ENCODE data around the gene WNK1.
"Not testable (repeated sequence)": the region's sequence is repeated elsewhere in the genome, so short reads cannot be mapped to it uniquely, and the experiment has no call there.

The WNK1 gene

DNA sequence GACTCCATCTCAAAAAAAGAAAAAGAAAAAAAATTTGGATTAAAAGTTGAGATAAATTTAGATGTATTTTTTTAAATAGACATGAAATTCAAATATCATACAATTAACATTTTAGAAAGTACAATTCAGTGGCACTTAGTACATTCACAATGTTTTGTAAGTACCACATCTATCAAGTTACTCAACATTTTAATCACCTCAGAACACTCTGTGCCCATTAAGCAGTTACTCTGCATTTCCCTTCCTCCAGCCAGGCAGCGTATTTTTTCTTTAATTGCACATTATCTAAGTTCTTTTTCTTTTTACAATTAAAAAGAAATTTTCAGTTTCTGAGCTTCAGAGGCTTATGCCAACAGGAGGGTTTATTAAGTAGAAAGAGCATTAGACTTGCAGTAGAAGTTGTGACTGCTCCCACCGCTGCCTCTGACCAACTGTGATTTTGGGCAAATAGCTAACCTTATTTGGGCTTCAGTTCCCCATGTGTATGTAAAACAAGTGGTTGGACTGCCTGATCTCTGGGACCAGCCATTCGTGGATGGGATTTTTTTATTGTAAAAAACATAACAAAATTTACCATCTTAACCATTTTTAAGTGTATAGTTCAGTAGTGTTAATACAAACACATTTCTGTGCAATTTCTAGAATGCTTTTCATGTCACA is 65.7 kb downstream of the WNK1 start:
- no peak for DNase-seq (ENCODE audit: low spot score)

DNA sequence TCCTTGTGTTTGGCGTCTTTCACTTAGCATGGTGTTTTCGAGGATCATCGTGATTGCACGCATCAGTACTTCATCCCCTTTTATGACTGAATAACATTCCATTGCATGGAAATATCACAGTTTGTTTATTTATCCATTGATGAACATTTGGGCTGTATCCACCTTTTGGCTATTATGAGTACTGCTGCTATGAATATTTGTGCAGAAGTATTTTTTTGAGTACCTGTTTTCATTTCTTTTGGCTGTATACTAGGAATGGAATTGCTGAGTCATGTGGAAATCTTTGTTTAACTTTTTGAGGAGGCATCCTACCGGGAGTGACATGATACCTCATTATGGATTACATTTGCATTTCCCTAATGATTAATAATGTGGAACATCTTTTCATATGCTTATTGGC is 66.4 kb downstream of the WNK1 start:
- no peak for DNase-seq (ENCODE audit: low spot score)

DNA sequence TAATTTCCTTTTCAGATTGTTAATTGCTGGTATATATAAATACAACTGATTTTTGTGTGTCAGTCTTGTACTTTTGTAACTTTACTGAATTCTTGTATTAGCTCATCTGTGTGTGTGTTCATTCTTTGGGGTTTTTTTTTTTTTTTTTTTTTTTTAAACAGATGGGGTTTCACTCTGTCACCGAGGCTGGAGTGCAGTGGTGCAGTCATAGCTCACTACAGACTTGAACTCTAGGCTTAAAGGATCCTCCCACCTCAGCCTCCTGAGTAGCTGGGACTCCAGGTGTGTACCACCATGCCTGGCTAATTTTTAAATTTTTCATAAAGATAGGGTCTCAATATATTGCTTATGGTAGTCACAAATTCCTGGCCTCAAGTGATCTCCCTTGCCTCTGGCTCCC is 68.0 kb downstream of the WNK1 start:
- DNase-seq (ENCODE audit: low spot score) = no peak

DNA sequence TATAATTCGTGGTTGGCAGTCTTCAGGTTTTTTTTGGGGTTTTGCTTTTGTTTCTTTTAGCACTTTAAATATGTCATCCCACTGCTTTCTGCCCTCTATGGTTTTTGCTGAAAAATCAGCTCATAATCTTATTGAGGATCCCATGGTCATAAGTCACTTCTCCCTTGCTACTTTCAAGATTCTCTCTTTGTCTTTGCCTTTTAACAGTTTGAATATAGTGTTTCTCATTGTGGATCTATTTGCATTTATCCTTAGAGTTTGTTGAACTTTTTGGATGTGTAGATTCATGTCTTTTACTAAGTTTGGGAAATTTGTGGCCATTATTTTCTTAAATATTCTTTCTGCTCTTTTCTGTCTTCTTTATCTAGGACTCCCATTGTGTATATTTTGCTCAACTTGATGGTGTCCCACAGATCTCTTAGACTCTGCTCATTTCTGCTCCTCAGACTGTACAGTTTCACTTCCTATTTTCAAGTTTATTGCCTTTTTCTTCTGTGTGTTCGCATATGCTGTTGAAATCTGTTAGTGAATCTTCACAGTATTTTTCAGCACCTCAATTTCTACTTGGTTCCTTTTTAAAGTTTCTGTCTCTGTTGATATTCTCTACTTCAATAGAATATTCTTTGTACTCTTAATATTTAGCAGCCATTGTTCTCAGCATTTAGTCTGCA is 70.8 kb downstream of the WNK1 start:
- no peak for DNase-seq (ENCODE audit: low spot score)

DNA sequence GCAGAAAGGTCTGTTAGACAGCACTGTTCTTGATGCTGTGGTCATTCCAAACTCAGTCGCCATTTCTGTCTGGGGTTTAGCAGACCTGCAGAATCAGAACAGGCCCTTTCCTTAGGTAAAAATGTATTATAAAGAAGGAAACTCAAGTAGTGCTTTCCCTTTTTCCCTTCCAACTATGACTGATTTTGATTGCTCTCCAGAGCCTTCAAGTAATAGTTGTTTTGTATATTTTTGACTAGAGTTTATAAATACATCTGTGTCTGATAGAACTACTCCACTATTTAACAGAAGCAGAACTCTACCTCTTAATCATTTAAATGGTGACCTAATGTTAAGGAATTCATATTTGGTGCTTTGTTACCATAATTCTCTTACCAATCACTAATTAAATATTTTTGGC is 74.0 kb downstream of the WNK1 start:
- no peak for DNase-seq (ENCODE audit: low spot score)

DNA sequence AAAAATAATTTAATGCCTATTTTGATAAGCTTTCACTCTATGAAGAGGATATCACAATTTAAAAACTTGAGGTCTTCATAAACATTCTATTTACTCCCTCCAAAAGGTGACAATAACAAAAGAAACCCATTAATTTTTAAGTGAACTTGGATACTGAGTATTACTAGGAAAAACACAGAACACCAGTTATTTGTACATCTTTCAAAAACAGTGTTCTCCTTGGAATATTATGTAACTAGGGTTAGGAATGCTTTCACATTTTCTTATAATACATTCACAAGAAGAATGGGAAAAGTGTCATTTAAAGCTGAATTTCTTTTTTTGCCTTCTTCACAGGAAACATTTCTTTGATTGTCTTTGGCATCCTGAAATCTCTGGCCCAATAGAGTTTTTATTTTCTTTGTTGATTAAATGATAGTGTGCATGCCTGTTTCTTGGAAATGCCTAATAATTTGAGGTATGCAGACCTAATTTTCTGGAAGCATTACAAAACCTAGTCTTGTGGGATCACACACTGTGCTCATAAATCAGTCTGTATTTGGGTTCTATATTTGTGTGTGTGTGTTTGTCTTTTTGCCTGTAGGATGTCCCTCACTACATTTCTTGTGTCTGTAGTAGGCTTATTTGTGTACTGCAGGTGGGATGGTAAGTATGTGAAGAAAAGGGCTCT is 76.5 kb downstream of the WNK1 start:
- no peak for DNase-seq (ENCODE audit: low spot score)

DNA sequence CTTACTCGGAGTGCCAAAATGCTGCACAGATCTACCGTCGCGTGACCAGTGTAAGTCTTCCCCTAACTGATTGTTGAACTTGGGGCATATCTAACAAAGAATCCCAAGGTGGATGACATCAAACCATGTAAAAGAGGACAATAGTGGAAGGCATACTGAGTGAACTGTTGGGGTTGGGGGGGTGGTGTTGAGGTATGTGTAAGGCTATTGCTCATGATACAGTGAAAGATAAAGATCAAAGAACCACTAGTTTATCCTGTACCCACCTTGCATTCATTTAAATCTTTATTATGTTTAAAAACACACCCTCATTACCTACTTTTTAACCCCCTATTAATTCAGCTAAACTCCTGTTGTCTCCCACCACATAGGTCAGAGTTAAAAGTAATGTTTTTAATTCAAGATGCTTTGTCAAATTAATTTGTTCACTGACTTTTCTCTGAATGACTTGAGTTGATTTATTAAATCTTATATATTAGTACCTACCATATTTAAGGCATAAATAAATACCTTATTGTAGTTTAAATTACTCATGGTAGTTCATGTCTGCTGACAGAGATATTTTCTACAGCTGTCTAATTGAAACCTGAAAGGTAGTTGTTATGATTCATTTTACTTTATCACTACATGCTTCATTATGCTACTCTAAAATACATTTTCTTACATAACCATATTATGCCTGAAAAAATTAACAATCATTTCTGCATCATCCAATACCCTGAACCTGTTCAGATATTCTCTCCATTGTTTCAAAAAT is 77.9 kb downstream of the WNK1 start:
- no peak for DNase-seq (ENCODE audit: low spot score)

DNA sequence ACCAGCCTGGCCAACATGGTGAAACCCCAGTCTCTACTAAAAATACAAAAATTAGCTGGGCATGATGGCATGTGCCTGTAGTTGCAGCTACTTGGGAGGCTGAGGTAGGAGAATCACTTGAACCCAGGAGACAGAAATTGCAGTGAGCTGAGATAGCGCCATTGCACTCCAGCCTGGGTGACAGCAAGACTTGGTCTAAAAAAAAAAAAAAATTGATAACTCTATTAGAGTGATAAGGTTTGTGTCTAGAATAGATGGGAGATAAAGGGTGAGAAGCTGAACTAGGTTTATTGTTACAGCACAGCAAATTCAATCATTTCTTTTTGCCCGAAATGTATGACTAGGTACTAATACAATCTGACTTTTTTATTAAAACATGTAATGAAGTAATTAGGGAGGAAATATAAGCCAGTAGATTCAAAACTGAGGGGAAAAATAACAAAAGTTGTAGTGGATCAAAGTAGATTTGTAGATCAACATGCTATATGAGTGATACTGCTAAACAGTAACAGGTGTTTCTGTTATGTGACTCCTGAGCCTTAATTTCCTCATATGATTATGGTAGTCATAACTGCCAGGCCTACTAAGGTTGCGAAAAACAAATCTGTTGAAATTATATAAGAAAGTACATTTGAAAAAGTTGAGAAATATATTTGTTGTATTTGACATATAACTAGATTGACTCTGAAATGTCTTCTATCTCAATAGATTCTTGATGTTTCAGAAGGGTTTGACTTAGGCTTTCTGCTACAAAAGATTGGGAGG is 83.6 kb downstream of the WNK1 start:
- no peak for DNase-seq (ENCODE audit: low spot score)

DNA sequence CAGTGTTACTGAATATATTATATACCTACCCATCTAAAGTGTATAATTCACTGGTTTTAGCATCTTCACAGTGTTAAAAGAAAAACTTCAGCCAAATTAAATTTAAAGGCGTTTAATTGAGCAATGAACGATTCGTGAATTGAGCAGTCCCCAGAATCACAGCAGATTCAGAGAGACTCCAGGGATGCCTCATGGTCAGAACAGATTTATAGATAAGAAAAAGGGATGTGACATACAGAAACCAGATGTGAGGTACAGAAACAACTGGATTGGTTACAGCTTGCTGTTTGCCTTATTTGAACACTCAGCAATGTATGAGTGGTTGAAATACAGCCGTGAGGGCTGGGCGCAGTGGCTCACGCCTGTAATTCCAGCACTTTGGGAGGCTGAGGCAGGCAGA is 84.6 kb downstream of the WNK1 start:
- DNase-seq (ENCODE audit: low spot score) = no peak

DNA sequence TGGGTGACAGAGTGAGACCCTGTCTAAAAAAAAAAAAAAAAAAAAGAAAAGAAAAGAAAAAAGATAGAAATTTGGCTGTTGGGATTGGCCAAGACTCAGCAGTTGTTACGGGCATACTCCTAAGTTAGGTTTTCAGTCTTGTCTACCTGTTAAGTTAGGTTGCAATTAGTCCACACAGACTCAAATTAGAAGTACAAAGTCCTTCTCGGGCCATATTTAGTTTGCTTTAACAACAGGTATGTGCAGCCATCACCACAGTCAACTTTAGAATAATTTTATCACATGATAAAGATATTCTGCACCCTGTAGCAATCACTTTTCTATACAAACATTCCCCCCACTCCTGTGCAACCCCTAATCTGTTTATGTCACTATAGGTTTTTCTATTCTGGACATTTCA is 85.2 kb downstream of the WNK1 start:
- no peak for DNase-seq (ENCODE audit: low spot score)

DNA sequence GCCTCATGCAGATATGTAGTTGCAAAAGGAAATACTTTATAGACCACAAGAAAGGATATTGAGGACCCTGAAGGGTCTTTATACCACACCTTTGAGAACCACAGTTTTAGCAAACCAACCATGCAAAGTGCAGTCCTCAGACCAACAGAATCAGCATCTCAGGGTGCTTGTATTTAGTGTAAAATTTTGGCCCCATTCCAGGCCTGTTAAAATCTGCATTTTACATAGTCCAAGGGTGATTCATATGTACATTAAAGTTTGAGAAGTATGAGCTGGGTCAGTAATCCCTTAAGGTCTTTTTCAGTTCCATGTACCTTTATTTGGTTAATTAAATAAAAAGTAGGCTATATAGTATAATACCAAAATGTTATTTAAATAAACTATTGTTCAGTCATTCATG is 91.2 kb downstream of the WNK1 start:
- DNase-seq (ENCODE audit: low spot score) = no peak

DNA sequence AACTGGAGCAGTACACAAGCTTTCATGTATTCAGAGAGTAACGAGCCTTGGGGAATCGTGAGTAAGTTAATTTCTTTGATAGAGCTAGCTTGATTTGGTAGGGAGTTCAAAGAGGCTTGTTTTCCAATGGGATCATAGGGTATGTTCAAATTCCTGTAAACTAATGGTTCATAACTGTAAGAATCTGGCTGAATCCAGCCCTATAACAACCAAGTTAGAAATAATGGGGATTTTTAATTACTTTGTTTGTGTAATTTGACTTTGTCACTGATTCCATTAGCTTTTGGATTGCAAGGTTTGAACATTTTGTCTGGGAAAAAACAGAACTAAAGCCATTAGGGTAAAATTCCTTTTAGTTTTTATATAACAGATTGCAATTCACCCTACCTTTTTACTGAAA is 94.0 kb downstream of the WNK1 start:
- DNase-seq (ENCODE audit: low spot score) = no peak

DNA sequence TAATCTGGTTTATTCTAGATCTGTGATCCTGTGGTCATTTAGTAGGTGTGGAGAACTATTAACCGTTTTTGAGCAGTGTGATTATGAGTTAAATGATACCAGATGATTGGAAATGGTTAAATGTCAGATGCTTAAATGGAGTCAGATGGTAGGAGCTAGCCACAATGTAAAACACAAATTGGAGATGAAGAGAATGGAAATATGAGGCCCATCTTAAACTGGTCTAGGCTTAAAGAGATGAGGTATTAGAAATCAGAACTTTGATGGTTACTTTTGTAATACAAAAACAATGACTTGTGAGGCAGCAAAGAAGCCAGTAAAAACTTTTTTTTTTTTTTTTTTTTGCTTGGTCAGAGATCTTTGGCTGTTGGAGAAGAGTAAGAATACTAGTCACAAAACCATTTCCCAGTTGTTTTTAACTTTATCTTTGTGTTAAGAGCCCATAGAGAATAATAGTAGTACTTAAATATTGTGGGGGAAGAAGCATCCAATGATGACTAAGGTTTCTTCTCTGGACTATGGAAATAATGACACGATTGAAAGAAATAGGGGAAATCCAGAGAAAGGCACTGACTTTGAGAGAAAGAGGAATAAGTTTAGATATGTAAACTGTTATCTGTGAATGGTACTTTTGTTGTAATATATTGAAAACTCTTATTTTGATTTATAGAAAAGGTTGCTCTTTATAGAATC is 95.9 kb downstream of the WNK1 start:
- DNase-seq (ENCODE audit: low spot score) = no peak

DNA sequence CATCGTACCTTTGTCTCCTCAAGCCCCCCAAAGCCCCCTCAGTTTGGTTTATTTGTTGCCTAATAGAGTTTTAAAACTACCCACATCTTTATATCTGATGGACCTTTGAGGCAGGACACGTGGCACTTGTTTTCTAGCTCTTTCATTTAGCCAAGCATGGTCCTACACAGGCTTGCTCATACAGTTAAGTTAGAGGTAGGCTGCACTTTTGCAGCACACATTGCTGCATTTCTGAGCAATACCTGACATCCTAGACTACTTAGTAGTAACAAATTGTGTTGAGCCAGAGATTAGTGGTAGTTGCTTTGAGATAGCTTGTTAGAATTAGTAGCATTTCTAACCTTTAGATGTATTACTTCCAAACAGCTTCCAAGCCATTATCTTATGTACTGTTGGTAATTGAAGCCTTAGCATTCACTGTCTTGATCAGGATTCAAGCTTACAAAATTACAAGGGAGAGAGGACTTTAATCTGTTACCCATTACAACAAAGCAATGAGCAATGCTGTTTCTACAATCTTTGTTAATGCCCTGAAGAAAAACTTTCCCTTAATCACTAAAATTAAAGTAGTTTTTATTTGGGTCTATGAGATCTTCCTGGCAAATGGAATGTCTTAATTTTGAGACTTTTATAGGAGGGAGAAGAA is 96.6 kb downstream of the WNK1 start:
- DNase-seq (ENCODE audit: low spot score) = no peak

DNA sequence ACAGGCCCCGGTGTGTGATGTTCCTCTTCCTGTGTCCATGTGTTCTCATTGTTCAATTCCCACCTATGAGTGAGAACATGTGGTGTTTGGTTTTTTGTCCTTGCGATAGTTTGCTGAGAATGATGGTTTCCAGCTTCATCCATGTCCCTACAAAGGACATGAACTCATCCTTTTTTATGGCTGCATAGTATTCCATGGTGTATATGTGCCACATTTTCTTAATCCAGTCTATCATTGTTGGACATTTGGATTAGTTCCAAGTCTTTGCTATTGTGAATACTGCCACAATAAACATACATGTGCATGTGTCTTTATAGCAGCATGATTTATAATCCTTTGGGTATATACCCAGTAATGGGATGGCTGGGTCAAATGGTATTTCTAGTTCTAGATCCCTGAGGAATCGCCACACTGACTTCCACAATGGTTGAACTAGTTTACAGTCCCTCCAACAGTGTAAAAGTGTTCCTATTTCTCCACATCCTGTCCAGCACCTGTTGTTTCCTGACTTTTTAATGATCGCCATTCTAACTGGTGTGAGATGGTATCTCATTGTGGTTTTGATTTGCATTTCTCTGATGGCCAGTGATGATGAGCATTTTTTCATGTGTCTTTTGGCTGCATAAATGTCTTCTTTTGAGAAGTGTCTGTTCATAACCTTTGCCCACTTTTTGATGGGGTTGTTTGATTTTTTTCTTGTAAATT is 97.5 kb downstream of the WNK1 start:
- DNase-seq (ENCODE audit: low spot score) = not testable (repeated sequence)

DNA sequence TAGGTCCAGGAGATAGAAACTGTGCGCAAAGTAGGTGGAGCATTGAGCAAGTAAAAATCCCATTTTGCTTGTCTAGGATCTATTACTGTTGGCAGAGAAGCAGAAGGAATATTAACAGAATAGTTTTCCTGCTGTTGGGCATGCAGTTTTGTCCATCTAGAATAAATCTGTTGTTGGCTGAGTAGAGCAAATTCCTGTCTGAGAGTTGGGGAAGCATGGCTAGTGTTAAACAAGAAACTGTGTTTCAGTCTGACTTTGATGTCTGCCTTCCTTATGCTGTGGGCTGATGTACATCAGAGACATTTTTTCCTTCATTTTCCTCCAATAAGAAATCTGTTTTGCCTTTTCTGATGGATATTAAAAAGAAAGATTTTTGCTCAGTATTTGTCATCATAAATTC is 99.0 kb downstream of the WNK1 start:
- no peak for DNase-seq (ENCODE audit: low spot score)

DNA sequence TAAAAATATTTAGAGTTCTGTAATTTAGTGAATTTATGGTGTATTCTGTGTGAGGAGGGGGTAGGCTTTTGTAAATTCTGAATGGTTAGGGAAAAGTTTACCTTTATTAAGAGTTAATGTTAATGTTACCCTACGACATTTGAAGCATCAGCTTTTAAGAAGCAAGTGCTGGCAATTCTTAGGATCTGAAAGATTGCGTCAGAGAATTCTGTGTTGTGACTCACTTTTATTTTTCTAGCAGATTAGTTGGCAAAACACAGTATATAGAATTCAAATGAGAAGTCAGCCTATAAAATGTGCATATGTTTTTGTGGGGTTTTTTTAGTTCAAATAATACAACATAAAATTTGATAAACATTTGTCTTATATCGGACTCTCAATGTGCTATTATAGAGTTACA is 99.5 kb downstream of the WNK1 start:
- DNase-seq (ENCODE audit: low spot score) = no peak

DNA sequence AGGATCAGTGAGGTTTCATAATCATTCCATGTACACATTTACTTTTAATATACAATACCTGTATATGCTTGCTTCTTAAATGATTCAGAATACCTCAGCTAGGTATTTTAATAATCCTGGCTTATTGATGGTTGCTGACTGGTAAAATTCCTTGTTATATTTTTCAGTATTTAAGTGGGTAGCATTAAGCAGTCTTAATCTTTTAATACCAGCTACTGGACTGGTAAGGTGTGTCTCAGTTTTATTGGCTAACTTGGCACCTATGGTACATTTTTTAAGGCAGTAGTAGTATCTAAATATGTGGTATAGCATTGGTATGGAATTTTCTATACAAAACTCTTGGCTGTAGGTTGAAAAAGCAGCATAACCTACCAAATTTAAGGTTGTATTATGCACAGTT is 100.5 kb downstream of the WNK1 start:
- DNase-seq (ENCODE audit: low spot score) = no peak

DNA sequence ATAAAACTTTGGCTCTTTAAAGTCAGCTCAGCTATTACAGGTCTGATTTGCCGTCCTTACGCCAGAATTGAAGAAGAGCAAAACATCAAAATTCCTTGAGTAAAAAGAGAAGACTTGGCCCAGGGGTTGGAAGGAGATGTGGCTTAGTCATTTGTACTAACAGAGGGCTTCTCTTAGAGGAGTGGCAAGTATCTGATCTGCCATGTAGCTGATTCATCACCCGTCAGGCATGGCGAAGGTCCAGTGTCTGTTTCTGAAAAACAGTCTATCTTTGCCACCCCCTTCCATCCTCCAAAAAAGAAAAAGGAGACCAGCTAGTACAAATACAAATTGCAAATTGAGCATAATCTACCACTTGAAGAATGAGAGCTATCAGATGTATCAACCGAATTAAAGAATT is 105.2 kb downstream of the WNK1 start:
- no peak for DNase-seq (ENCODE audit: low spot score)

DNA sequence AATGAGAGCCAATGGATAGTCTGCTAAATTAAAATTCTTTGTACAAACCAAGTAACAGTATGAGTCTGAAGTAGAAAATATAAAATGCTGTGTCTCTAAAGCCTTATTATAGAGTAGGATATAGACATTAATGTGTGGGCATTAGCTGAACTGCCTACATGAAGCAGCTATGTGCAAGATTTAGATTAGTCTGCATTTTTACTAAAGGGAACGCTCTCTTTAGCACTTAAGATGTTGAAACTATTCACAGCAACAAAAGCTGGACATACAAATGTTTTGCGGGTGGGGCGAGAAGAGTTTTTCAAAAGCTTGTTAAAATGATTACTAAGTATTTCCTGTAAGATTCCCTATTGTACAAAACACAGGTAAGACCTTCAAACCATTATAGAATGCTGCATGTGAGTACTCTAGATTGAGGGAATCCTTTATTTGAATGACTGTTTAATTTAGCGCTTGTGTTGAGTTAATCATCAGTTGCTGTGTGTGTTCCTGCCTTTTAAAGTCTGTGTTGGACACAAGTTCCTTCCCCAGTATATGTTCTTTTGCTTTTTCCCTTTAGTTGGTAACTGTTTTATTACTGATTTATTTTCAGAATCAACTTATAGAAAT is 110.0 kb downstream of the WNK1 start:
- no peak for DNase-seq (ENCODE audit: low spot score)
